Peyer's patch (tissue), 4 donors: ENCODE measurements around the gene USP37. TPM values are rescaled to one million over a fixed set of nuclear protein-coding genes. Genes with fewer than 3 reads are reported as not detected.

Experiments used
- DNase-seq, 3 donors: peaks; one replicate each; pipeline ENCODE4 v3.0.0-alpha.2; 2017 to 2019
- H3K27ac ChIP-seq, 4 donors: fragments of 200-600 bp; sonication (generic); one replicate each; pipeline ENCODE4 v1.5.1; 2016 to 2019
- H3K27me3 ChIP-seq, 2 donors: fragments of 200-600 bp; sonication (generic); one replicate each; pipeline ENCODE4 v1.5.1; 2019
- H3K36me3 ChIP-seq, 3 donors: fragments of 200-600 bp; sonication (generic); one replicate each; pipeline ENCODE4 v1.5.1; 2016 to 2019
- H3K4me1 ChIP-seq, 4 donors: fragments of 200-600 bp; sonication (generic); one replicate each; pipeline ENCODE4 v1.5.1; 2016 to 2019
- H3K4me3 ChIP-seq, 4 donors: fragments of 200-600 bp; sonication (generic); 1 replicate in 3 of 4; 2 replicates in 1 of 4; pipeline ENCODE4 v1.5.1; 2016 to 2019; ENCODE audit warnings: mild to moderate bottlenecking in 1 of 4
- H3K9me3 ChIP-seq, 4 donors: fragments of 200-600 bp; sonication (generic); one replicate each; pipeline ENCODE4 v1.5.1; 2016 to 2019; ENCODE audit warnings: mild to moderate bottlenecking in 1 of 4
- POLR2A ChIP-seq, 2 donors: fragments of 450-650 bp; IDR thresholded peaks; one replicate each; pipeline ENCODE4 v1.5.1; 2017; ENCODE audit warnings: antibody characterized with exemption in 2 of 2, mild to moderate bottlenecking in 2 of 2, moderate library complexity in 2 of 2
- total RNA-seq, 4 donors: library from RNA; depleted of rRNA; stranded (reverse); fragments of >200 nt; gene quantifications; one replicate each; pipeline ENCODE4 v1.1.0, GENCODE V29; 2016
- TF ChIP-seq, protein P1 (sequence below), 6 experiments: fragments of 450-650 bp in 4 of 6; fragments of 200-600 bp in 2 of 6; sonication (generic) in 1 of 6; IDR thresholded peaks; one replicate each; pipeline ENCODE4 v1.5.1; 2017 to 2019; ENCODE audit warnings: antibody characterized with exemption in 6 of 6, mild to moderate bottlenecking in 3 of 6, moderate library complexity in 1 of 6

The USP37 gene
- total RNA-seq, 4 donors from 2014 or later: 12.6 to 44.6 (median 21.8) TPM

DNA sequence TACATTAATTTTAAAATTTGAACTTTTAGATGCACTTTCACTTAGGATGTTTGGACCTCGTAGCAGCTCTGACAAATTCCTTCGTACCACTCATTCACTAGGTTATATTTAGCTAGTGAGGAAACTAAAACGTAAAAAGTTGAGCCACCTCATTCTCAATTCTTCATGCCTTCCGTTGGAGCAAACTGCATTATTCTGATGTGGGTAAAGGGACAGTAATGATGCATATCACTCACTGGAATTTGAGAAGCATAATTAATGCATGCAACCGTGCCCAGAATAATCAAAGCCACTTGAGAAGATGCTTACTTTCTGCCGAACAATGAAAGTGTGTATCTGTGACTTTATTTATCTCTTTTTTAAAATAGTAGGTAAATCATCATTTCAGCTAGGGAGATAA lies 2.7 kb upstream of the USP37 start:
- H3K36me3 ChIP-seq: peaks cover 0 to 22% (median 0%) of the 10 kb centered on the region in 3 donors
- peak overlapping the region in 1 of 4 donors; percentile 20 for H3K27ac ChIP-seq
- no peaks in the 10 kb centered on the region for H3K9me3 ChIP-seq
- H3K27me3 ChIP-seq: no peaks in the 10 kb centered on the region
- no peak overlapping the region for H3K4me3 ChIP-seq
- no peak for DNase-seq
- peaks cover 0 to 21% (median 9%) of the 10 kb centered on the region in 4 donors for H3K4me1 ChIP-seq
- TF ChIP-seq, protein P1, sequence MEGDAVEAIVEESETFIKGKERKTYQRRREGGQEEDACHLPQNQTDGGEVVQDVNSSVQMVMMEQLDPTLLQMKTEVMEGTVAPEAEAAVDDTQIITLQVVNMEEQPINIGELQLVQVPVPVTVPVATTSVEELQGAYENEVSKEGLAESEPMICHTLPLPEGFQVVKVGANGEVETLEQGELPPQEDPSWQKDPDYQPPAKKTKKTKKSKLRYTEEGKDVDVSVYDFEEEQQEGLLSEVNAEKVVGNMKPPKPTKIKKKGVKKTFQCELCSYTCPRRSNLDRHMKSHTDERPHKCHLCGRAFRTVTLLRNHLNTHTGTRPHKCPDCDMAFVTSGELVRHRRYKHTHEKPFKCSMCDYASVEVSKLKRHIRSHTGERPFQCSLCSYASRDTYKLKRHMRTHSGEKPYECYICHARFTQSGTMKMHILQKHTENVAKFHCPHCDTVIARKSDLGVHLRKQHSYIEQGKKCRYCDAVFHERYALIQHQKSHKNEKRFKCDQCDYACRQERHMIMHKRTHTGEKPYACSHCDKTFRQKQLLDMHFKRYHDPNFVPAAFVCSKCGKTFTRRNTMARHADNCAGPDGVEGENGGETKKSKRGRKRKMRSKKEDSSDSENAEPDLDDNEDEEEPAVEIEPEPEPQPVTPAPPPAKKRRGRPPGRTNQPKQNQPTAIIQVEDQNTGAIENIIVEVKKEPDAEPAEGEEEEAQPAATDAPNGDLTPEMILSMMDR (IDR thresholded peaks at IDR 0.05): no peak
- TF ChIP-seq POLR2A (IDR thresholded peaks at IDR 0.05): no peak

DNA sequence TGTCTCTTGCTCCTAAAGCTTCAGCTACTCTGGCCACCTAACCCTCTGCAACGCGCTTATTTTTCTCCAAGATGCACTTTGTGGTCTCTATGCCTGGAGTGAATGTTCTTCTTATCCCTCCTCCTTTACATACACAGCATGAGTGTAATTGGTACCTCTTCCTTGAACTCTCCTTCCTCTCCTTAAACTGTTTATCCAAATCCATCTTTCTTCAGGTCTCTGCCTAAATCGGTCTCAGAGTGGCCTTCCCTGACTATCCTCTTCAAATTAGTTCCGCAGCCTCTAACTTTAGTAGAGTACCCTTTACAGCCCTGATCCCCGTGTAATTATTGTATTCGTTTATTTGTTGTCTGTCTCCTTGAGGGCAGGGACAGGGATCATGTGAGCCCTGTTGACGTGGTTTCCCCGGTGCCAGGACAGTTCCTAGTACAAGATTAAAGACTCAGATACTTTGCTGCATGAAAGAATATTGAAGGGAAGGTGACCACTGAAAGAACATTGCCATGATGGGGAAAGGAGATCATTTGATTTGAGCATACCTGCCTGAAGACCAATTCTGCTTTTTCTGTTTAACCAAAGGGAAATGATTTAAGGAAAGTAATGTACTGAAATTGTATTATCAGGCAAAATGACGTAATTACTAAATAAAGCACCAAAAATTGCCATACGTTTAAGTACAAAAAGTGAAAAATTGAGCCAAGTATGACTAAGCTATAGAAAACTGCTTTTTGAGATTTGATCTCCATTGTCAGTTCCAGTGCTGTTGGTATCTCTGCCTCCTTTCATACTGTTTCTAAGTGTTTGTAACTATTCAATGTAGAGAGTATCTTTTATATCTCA lies 1.7 kb upstream of the USP37 start:
- Histone ChIP-seq H3K27ac (peak overlapping the region; percentile 89 to 92 (median 90)), H3K36me3 (peaks cover 0 to 22% (median 0%) of the 10 kb centered on the region in 3 donors), H3K27me3 (no peaks in the 10 kb centered on the region), H3K9me3 (no peaks in the 10 kb centered on the region), H3K4me3 (peak overlapping the region; percentile 56 to 81 (median 67)), H3K4me1 (peaks cover 0 to 23% (median 9%) of the 10 kb centered on the region in 4 donors)
- peak in 1 of 3 donors; percentile 49 for DNase-seq
- TF ChIP-seq, protein P1 (IDR thresholded peaks at IDR 0.05): no peak
- no peak for TF ChIP-seq POLR2A (IDR thresholded peaks at IDR 0.05)

DNA sequence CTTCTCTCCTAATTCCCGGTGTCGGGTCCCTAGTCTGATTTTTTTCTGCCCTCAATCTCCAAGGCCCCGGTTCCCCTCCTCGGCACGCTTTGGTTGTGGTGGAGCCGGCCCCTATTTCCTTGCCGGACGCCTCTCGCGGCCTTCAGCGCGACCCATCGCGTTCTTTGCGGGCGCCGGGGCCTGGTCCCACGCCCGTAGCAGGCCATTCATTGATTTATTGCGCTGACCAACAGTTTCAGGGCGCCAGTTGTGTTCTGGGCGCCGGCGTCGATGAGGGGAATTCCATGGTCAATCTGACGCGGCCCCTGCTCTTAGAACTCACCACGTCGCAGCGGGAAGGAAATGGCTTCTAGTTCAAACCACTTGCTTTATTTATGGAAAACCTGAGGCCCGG lies 884 bp upstream of the USP37 start:
- H3K4me3 ChIP-seq: peak overlapping the region; percentile 56 to 81 (median 67)
- peaks cover 0 to 16% (median 0%) of the 10 kb centered on the region in 3 donors for H3K36me3 ChIP-seq
- H3K9me3 ChIP-seq: no peaks in the 10 kb centered on the region
- TF ChIP-seq, protein P1 (IDR thresholded peaks at IDR 0.05): no peak
- TF ChIP-seq POLR2A (IDR thresholded peaks at IDR 0.05): no peak
- DNase-seq: peak; percentile 46 to 73 (median 70)
- H3K27me3 ChIP-seq: no peaks in the 10 kb centered on the region
- H3K27ac ChIP-seq: peak overlapping the region; percentile 89 to 92 (median 90)
- peaks cover 0 to 30% (median 9%) of the 10 kb centered on the region in 4 donors for H3K4me1 ChIP-seq

DNA sequence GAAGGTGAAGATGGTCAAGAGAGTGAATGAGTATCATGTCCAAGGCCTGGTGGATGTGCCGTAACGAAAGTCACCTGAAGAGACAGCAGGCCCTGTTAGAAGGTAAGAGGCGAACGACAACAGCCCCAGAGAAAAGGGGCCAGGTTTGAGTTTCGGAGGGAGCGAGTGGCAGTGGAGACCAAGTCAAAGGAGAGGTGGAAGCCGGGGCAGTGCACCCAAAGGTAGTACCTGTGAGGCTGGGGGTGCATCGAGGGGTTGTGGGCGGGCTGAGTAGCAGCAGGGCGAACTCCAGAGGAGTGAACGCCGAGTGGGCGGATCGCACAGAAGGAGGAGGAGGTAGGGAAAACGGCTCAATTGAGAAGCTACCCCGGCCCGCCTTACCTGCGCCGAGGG lies 358 bp downstream of the USP37 start:
- no peaks in the 10 kb centered on the region for H3K27me3 ChIP-seq
- H3K4me1 ChIP-seq: peaks cover 0 to 30% (median 9%) of the 10 kb centered on the region in 4 donors
- no peak for TF ChIP-seq POLR2A (IDR thresholded peaks at IDR 0.05)
- TF ChIP-seq, protein P1 (IDR thresholded peaks at IDR 0.05): no peak
- peak overlapping the region; percentile 56 to 81 (median 67) for H3K4me3 ChIP-seq
- H3K9me3 ChIP-seq: no peaks in the 10 kb centered on the region
- peak overlapping the region; percentile 89 to 92 (median 90) for H3K27ac ChIP-seq
- peaks cover 0 to 7% (median 0%) of the 10 kb centered on the region in 3 donors for H3K36me3 ChIP-seq
- DNase-seq: no peak

DNA sequence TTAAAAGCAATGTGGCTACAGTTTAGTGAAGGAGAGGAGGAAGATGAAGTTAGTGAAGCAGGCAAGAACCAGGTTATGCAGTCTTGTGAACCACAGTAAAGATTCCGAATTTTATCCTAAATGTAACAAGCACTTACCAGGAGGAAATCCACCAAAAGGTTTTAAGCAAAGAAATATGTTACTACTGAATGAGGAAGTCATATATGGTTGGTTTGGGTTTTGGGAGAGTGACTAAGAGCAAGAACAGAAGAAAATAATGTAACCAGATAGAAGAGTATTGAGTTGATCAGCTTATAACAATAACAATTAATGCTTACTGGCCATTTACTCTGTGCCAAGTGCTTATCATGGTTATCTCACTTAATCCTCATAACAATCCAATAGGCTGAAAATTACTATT lies 1.9 kb downstream of the USP37 start:
- no peaks in the 10 kb centered on the region for H3K9me3 ChIP-seq
- DNase-seq: no peak
- TF ChIP-seq, protein P1 (IDR thresholded peaks at IDR 0.05): no peak
- no peak for TF ChIP-seq POLR2A (IDR thresholded peaks at IDR 0.05)
- H3K27me3 ChIP-seq: no peaks in the 10 kb centered on the region
- H3K4me1 ChIP-seq: peaks cover 0 to 30% (median 9%) of the 10 kb centered on the region in 4 donors
- peaks cover 0 to 9% (median 0%) of the 10 kb centered on the region in 3 donors for H3K36me3 ChIP-seq
- no peak overlapping the region for H3K4me3 ChIP-seq
- H3K27ac ChIP-seq: no peak overlapping the region
